GM12865 (cell line): ENCODE measurements around the gene TRIP4.

Source experiments
- DNase-seq: peaks from one replicate; pipeline ENCODE4 v3.0.0; 2010; ENCODE audit warnings: low read depth
- H3K4me3 ChIP-seq: 2 replicates; pipeline ENCODE4 v1.5.1; 2011; ENCODE audit warnings: mild to moderate bottlenecking, low read depth, low read length, control low read depth
- CTCF ChIP-seq: IDR thresholded peaks from 2 replicates; pipeline ENCODE4 v1.5.1; 2011; ENCODE audit warnings: low read length, control low read depth, low read depth, inconsistent platforms; ENCODE audit not compliant: insufficient read depth; ENCODE audit errors: missing control alignments

The TRIP4 gene

GRCh38 chr15:64501396-64501715 is 113.7 kb downstream of the TRIP4 start:
- DNase-seq: no peak
- no peak for TF ChIP-seq CTCF
- H3K4me3 ChIP-seq: no peak overlapping the region

GRCh38 chr15:64502151-64502550 is 114.5 kb downstream of the TRIP4 start:
- no peak overlapping the region for H3K4me3 ChIP-seq
- no peak for TF ChIP-seq CTCF
- no peak for DNase-seq

GRCh38 chr15:64502551-64502950 is 114.9 kb downstream of the TRIP4 start:
- no peak for TF ChIP-seq CTCF
- no peak overlapping the region for H3K4me3 ChIP-seq
- no peak for DNase-seq

GRCh38 chr15:64503197-64503596 is 115.6 kb downstream of the TRIP4 start:
- TF ChIP-seq CTCF: no peak
- H3K4me3 ChIP-seq: no peak overlapping the region
- no peak for DNase-seq

GRCh38 chr15:64503640-64504039 is 116.0 kb downstream of the TRIP4 start:
- no peak overlapping the region for H3K4me3 ChIP-seq
- TF ChIP-seq CTCF: no peak
- DNase-seq: peak; percentile 13
